Measurements from ENCODE around the gene NGRN. TPM values are rescaled to one million over a fixed set of nuclear protein-coding genes. Genes with fewer than 3 reads are reported as not detected.

NGRN gene
- total RNA-seq, 1 experiment from 2014 or later, result 137 TPM

DNA sequence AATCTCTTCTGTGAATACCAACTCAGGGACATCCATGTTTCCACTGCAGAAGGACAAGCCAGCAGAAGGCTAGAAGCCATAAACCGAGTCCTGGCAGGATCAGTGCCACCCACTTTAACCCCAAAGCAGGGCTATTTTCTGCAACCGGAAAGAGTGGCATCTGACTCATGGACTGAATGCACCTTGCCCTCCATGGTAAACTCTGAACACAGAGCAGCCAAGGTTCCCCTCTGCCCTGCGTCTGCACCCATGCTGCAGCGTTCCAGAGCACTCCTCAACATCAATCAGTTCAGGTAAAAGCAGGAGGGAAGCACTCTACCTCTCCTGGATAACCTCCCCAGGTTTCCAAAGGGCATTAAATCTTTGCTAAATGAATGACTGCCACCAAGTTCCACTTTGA lies 801 bp upstream of the NGRN start:
- no peak for ATAC-seq
- Histone ChIP-seq H3K27me3 (ENCODE audit: control insufficient read depth, insufficient read depth, low read length) (no peaks in the 10 kb centered on the region), H3K36me3 (ENCODE audit: control insufficient read depth, insufficient read depth, low read length) (peaks cover 5% of the 10 kb centered on the region), H3K4me1 (ENCODE audit: control insufficient read depth, insufficient read depth, low read length) (peaks cover 26% of the 10 kb centered on the region), H3K27ac (ENCODE audit: low read length) (peak overlapping the region; percentile 91), H3K9me3 (ENCODE audit: control insufficient read depth, insufficient read depth, low read depth, low read length) (no peaks in the 10 kb centered on the region), H3K4me3 (ENCODE audit: low read depth in 2 of 2, low read length in 2 of 2) (peak overlapping the region; percentile 78 to 81)
- in situ Hi-C loops (cut with HindIII; ENCODE audit: low pct_unique_long_range_greater_than_20kb, low sequenced_read_pairs), result no loop called here
- ChIA-PET POLR2A (no interaction called here), CTCF (no interaction called here)
- DNase-seq (ENCODE audit: low read depth, low spot score), result peak; percentile 17
- BruUV-seq (replicated peaks), result no TSS peak
- intact Hi-C loops (cut with micrococcal nuclease; ENCODE audit: unreplicated experiment), result no loop called here
- no peak for TF ChIP-seq TCF7L2 (IDR thresholded peaks at IDR 0.05; ENCODE audit: low read depth, low read length)
- no peak for TF ChIP-seq SIN3A (IDR thresholded peaks at IDR 0.05; ENCODE audit: borderline replicate concordance, insufficient read depth, low read depth, low read length)
- TF ChIP-seq, protein P1, sequence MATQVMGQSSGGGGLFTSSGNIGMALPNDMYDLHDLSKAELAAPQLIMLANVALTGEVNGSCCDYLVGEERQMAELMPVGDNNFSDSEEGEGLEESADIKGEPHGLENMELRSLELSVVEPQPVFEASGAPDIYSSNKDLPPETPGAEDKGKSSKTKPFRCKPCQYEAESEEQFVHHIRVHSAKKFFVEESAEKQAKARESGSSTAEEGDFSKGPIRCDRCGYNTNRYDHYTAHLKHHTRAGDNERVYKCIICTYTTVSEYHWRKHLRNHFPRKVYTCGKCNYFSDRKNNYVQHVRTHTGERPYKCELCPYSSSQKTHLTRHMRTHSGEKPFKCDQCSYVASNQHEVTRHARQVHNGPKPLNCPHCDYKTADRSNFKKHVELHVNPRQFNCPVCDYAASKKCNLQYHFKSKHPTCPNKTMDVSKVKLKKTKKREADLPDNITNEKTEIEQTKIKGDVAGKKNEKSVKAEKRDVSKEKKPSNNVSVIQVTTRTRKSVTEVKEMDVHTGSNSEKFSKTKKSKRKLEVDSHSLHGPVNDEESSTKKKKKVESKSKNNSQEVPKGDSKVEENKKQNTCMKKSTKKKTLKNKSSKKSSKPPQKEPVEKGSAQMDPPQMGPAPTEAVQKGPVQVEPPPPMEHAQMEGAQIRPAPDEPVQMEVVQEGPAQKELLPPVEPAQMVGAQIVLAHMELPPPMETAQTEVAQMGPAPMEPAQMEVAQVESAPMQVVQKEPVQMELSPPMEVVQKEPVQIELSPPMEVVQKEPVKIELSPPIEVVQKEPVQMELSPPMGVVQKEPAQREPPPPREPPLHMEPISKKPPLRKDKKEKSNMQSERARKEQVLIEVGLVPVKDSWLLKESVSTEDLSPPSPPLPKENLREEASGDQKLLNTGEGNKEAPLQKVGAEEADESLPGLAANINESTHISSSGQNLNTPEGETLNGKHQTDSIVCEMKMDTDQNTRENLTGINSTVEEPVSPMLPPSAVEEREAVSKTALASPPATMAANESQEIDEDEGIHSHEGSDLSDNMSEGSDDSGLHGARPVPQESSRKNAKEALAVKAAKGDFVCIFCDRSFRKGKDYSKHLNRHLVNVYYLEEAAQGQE (IDR thresholded peaks at IDR 0.05; ENCODE audit: insufficient read depth in 1 of 2, low read depth in 2 of 2, low read length in 1 of 2), result no peak
- TF ChIP-seq, protein P2, sequence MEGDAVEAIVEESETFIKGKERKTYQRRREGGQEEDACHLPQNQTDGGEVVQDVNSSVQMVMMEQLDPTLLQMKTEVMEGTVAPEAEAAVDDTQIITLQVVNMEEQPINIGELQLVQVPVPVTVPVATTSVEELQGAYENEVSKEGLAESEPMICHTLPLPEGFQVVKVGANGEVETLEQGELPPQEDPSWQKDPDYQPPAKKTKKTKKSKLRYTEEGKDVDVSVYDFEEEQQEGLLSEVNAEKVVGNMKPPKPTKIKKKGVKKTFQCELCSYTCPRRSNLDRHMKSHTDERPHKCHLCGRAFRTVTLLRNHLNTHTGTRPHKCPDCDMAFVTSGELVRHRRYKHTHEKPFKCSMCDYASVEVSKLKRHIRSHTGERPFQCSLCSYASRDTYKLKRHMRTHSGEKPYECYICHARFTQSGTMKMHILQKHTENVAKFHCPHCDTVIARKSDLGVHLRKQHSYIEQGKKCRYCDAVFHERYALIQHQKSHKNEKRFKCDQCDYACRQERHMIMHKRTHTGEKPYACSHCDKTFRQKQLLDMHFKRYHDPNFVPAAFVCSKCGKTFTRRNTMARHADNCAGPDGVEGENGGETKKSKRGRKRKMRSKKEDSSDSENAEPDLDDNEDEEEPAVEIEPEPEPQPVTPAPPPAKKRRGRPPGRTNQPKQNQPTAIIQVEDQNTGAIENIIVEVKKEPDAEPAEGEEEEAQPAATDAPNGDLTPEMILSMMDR (IDR thresholded peaks at IDR 0.05), result no peak
- no peak for TF ChIP-seq POLR2AphosphoS5 (IDR thresholded peaks at IDR 0.05; ENCODE audit: low read depth, low read length)

DNA sequence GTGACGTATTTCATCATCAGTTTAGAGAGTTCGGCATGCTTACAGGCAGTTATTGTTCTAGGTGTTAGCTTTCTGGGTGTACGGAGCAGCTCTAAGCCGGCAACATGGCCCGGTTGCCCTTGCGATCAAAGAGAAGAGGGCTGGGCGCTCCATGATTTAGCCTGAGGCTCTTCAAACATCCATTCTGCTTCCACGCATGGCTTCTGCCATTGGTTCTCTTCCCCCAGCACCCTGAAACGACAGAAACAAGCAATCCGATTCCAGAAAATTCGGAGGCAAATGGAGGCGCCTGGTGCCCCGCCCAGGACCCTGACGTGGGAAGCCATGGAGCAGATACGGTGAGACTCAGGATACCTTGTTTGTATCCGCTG lies 574 bp downstream of the NGRN start:
- Histone ChIP-seq H3K4me3 (ENCODE audit: low read depth in 2 of 2, low read length in 2 of 2) (peak overlapping the region; percentile 78 to 81), H3K4me1 (ENCODE audit: control insufficient read depth, insufficient read depth, low read length) (peaks cover 26% of the 10 kb centered on the region), H3K9me3 (ENCODE audit: control insufficient read depth, insufficient read depth, low read depth, low read length) (no peaks in the 10 kb centered on the region), H3K27ac (ENCODE audit: low read length) (peak overlapping the region; percentile 91), H3K27me3 (ENCODE audit: control insufficient read depth, insufficient read depth, low read length) (no peaks in the 10 kb centered on the region), H3K36me3 (ENCODE audit: control insufficient read depth, insufficient read depth, low read length) (peaks cover 11% of the 10 kb centered on the region)
- POLR2A ChIA-PET, result interaction anchor here (0.6 to 1.2 kb wide), 5 partner anchors 28 to 1022 kb away, joined by 3 to 10 read pairs (median 4); partner anchors contain the start of genes CIB1 and FANCI
- intact Hi-C loops (cut with micrococcal nuclease; ENCODE audit: unreplicated experiment) (no loop called here), in situ Hi-C loops (cut with HindIII; ENCODE audit: low pct_unique_long_range_greater_than_20kb, low sequenced_read_pairs) (no loop called here)
- CTCF ChIA-PET, result no interaction called here
- peak; percentile 20 for DNase-seq (ENCODE audit: low read depth, low spot score)
- no TSS peak for BruUV-seq (replicated peaks)
- TF ChIP-seq, protein P2 (IDR thresholded peaks at IDR 0.05), result no peak
- TF ChIP-seq, protein P1 (IDR thresholded peaks at IDR 0.05; ENCODE audit: insufficient read depth in 1 of 2, low read depth in 2 of 2, low read length in 1 of 2), result no peak
- TF ChIP-seq POLR2AphosphoS5 (IDR thresholded peaks at IDR 0.05; ENCODE audit: low read depth, low read length) (no peak), SIN3A (IDR thresholded peaks at IDR 0.05; ENCODE audit: borderline replicate concordance, insufficient read depth, low read depth, low read length) (no peak), TCF7L2 (IDR thresholded peaks at IDR 0.05; ENCODE audit: low read depth, low read length) (peak; percentile 40; the same call in 1 of the 2 replicates)
- ATAC-seq, result peak; percentile 53

Data from Panc1 (cell line).